HCT116 (cell line): ENCODE data around the gene ICAM2. TPM values are rescaled to one million over a fixed set of nuclear protein-coding genes. Genes with fewer than 3 reads are reported as not detected.

Source experiments
- ATAC-seq: fragments of 200-7000 bp; cut with Tn5 transposase; 2 replicates; pipeline ENCODE4 v1.9.1; 2020; ENCODE audit warnings: mild to moderate bottlenecking, moderate library complexity
- BruUV-seq: library from RNA; stranded (reverse); fragments of 400-500 nt; replicated peaks from 2 replicates; lab custom pipeline; 2021; lab: Mats Ljungman, UMichigan
- CTCF ChIA-PET: fragments of 300-600 bp; sonication (Branson Sonifier 250); formaldehyde crosslinking; loops from one replicate; lab custom pipeline; 2021; ENCODE audit warnings: antibody characterized with exemption; lab: Charles Lee
- POLR2A ChIA-PET: fragments of 300-600, 350-600 bp; sonication (Branson Sonifier 250); formaldehyde crosslinking; loops from one replicate; lab custom pipeline; 2021; ENCODE audit warnings: antibody characterized with exemption; lab: Charles Lee
- RAD21 ChIA-PET, 2 experiments: fragments of 300-600 bp; sonication (Branson Sonifier 250); formaldehyde crosslinking; loops; one replicate each; lab custom pipeline; 2023; ENCODE audit warnings: low total read pairs in 2 of 2; ENCODE audit not compliant: uncharacterized antibody in 2 of 2, unreplicated experiment in 2 of 2, low non-redundant PET in 1 of 2; lab: Charles Lee
- DNase-seq: peaks from one replicate; pipeline ENCODE4 v3.0.0-alpha.2; 2010; ENCODE audit warnings: low read depth, low spot score
- H2AFZ ChIP-seq: fragments of 200-600 bp; shearing (Covaris generic), sonication (generic); 2 replicates; pipeline ENCODE4 v1.6.1; 2017; ENCODE audit warnings: low read depth, mixed run types, mixed read lengths, antibody characterized with exemption, low read length; ENCODE audit not compliant: poor library complexity, severe bottlenecking
- H3K27ac ChIP-seq: 2 replicates; pipeline ENCODE4 v1.5.1; 2012; ENCODE audit warnings: low read depth, low read length
- H3K27me3 ChIP-seq: fragments of 200-600 bp; sonication (generic); 2 replicates; pipeline ENCODE4 v1.6.1; 2016; ENCODE audit warnings: mixed run types, low read length, mixed read lengths; ENCODE audit not compliant: insufficient read depth
- H3K36me3 ChIP-seq, 2 experiments: fragments of 200-500 bp in 1 of 2; fragments of 200-600 bp in 1 of 2; sonication (Bioruptor generic) in 1 of 2; sonication (generic) in 1 of 2; 2 replicates each; pipeline versions ENCODE4 v1.5.1 to v1.6.1; 2014 to 2016; ENCODE audit warnings: low read length in 2 of 2, inconsistent platforms in 1 of 2, mixed read lengths in 1 of 2, mixed run types in 1 of 2; ENCODE audit not compliant: insufficient read depth in 2 of 2, control insufficient read depth in 1 of 2
- H3K4me1 ChIP-seq, 2 experiments: fragments of 200-600 bp in 1 of 2; sonication (generic) in 1 of 2; 2 replicates each; pipeline versions ENCODE4 v1.5.1 to v1.6.1; 2012 to 2017; ENCODE audit warnings: low read length in 2 of 2, inconsistent platforms in 1 of 2, mild to moderate bottlenecking in 1 of 2, mixed read lengths in 1 of 2, mixed run types in 1 of 2, moderate library complexity in 1 of 2; ENCODE audit not compliant: insufficient read depth in 2 of 2, control insufficient read depth in 1 of 2
- H3K4me2 ChIP-seq: fragments of 200-600 bp; sonication (generic); 2 replicates; pipeline ENCODE4 v1.6.1; 2017; ENCODE audit warnings: mixed run types, low read length, mixed read lengths
- H3K4me3 ChIP-seq, 2 experiments: fragments of 200-600 bp in 1 of 2; sonication (generic) in 1 of 2; replicated peaks in 1 of 2; 2 replicates each; pipeline ENCODE4 v1.5.1; 2011 to 2016; ENCODE audit warnings: low read length in 2 of 2, control low read depth in 1 of 2, low read depth in 1 of 2, mild to moderate bottlenecking in 1 of 2, mixed read lengths in 1 of 2, mixed run types in 1 of 2
- H3K79me2 ChIP-seq: fragments of 200-600 bp; sonication (generic); 2 replicates; pipeline ENCODE4 v1.6.1; 2017; ENCODE audit warnings: mild to moderate bottlenecking, mixed run types, low read length, moderate library complexity, mixed read lengths; ENCODE audit not compliant: insufficient read depth
- H3K9ac ChIP-seq: fragments of 200-600 bp; sonication (generic); 2 replicates; pipeline ENCODE4 v1.6.1; 2016; ENCODE audit warnings: low read length, mixed read lengths
- H3K9me2 ChIP-seq: fragments of 200-600 bp; sonication (generic), shearing (Covaris generic); 2 replicates; pipeline ENCODE4 v1.6.1; 2017; ENCODE audit warnings: mixed run types, mild to moderate bottlenecking, moderate library complexity; ENCODE audit not compliant: insufficient read depth
- H3K9me3 ChIP-seq, 2 experiments: fragments of 200-500 bp in 1 of 2; fragments of 200-600 bp in 1 of 2; sonication (Bioruptor generic) in 1 of 2; sonication (generic) in 1 of 2; 2 replicates each; pipeline ENCODE4 v1.6.1; 2014 to 2017; ENCODE audit warnings: low read length in 2 of 2, mixed read lengths in 2 of 2, inconsistent platforms in 1 of 2, low read depth in 1 of 2, mild to moderate bottlenecking in 1 of 2, mixed run types in 1 of 2, moderate library complexity in 1 of 2; ENCODE audit not compliant: control insufficient read depth in 1 of 2, insufficient read depth in 1 of 2
- H4K20me1 ChIP-seq: fragments of 200-600 bp; sonication (generic), shearing (Covaris generic); 2 replicates; pipeline ENCODE4 v1.6.1; 2017; ENCODE audit warnings: mixed run types, mild to moderate bottlenecking, moderate library complexity; ENCODE audit not compliant: insufficient read depth
- CBX3 ChIP-seq: IDR thresholded peaks from 2 replicates; pipeline ENCODE4 v1.6.1; 2012; ENCODE audit warnings: low read depth
- CEBPB ChIP-seq: IDR thresholded peaks from 2 replicates; pipeline ENCODE4 v1.6.1; 2012; ENCODE audit warnings: low read depth
- EGR1 ChIP-seq: IDR thresholded peaks from 2 replicates; pipeline ENCODE4 v1.6.1; 2012; ENCODE audit warnings: low read depth
- ELF1 ChIP-seq: IDR thresholded peaks from 2 replicates; pipeline ENCODE4 v1.6.1; 2012; ENCODE audit warnings: low read depth, borderline replicate concordance
- EZH2phosphoT487 ChIP-seq: fragments of 200-600 bp; IDR thresholded peaks from 2 replicates; pipeline ENCODE4 v1.6.1; 2018; ENCODE audit warnings: antibody characterized with exemption, borderline replicate concordance
- FOSL1 ChIP-seq: IDR thresholded peaks from 2 replicates; pipeline ENCODE4 v1.6.1; 2012; ENCODE audit warnings: low read depth
- JUND ChIP-seq: IDR thresholded peaks from 2 replicates; pipeline ENCODE4 v1.6.1; 2012
- RAD21 ChIP-seq: IDR thresholded peaks from 2 replicates; pipeline ENCODE4 v1.6.1; 2012; ENCODE audit warnings: low read depth, mild to moderate bottlenecking
- SIN3A ChIP-seq: IDR thresholded peaks from 2 replicates; pipeline ENCODE4 v1.6.1; 2012; ENCODE audit warnings: low read depth
- SRF ChIP-seq: IDR thresholded peaks from 2 replicates; pipeline ENCODE4 v1.6.1; 2012; ENCODE audit warnings: low read depth
- TCF7L2 ChIP-seq: IDR thresholded peaks from 2 replicates; pipeline ENCODE4 v1.7.0; 2011; ENCODE audit warnings: borderline replicate concordance, inconsistent platforms; ENCODE audit not compliant: insufficient read depth, insufficient read length; ENCODE audit errors: extremely low read depth
- YY1 ChIP-seq: IDR thresholded peaks from 2 replicates; pipeline ENCODE4 v1.6.1; 2011; ENCODE audit warnings: low read length, low read depth, moderate library complexity, mild to moderate bottlenecking; ENCODE audit not compliant: insufficient replicate concordance; ENCODE audit errors: extremely low read depth
- ZFX ChIP-seq: fragments of 450-650 bp; IDR thresholded peaks from 2 replicates; pipeline ENCODE4 v1.6.1; 2017
- ZNF274 ChIP-seq: fragments of 200-500 bp; sonication (Bioruptor generic); IDR thresholded peaks from 2 replicates; pipeline ENCODE4 v1.6.1; 2014; ENCODE audit warnings: mild to moderate bottlenecking, low read depth, low read length, inconsistent platforms
- intact Hi-C: fragments of 100-400 bp; cut with micrococcal nuclease; formaldehyde crosslinking; loops from 2 replicates; pipeline ENCODE4 v1.10.0; 2022
- total RNA-seq: library from RNA; stranded (reverse); gene quantifications from one replicate; pipeline ENCODE4 v1.2.1, GENCODE V29; 2021; ENCODE audit not compliant: unreplicated experiment
- TF ChIP-seq, protein P1 (sequence below): IDR thresholded peaks from 2 replicates; pipeline ENCODE4 v1.6.1; 2011; ENCODE audit warnings: mild to moderate bottlenecking, low read length, moderate library complexity; ENCODE audit not compliant: insufficient replicate concordance; ENCODE audit errors: extremely low read depth
- TF ChIP-seq, protein P2 (sequence below), 3 experiments: fragments of 200-600 bp in 1 of 3; sonication (generic) in 1 of 3; IDR thresholded peaks in 2 of 3; conservative IDR thresholded peaks in 1 of 3; 2 replicates each; pipeline ENCODE4 v1.5.1; 2012 to 2017; ENCODE audit warnings: low read depth in 2 of 3, low read length in 2 of 3, antibody characterized with exemption in 1 of 3, borderline replicate concordance in 1 of 3, control low read depth in 1 of 3, mild to moderate bottlenecking in 1 of 3, mixed read lengths in 1 of 3, mixed run types in 1 of 3, moderate library complexity in 1 of 3; ENCODE audit not compliant: insufficient read depth in 1 of 3
- TF ChIP-seq, protein P3 (sequence below): IDR thresholded peaks from 2 replicates; pipeline ENCODE4 v1.6.1; 2012; ENCODE audit warnings: low read depth
- TF ChIP-seq, protein P4 (sequence below): IDR thresholded peaks from 2 replicates; pipeline ENCODE4 v1.6.1; 2012

The ICAM2 gene
- total RNA-seq, 1 experiment from 2014 or later, result 0.61 TPM

- H4K20me1 ChIP-seq, result no peaks in the 10 kb centered on the region
- RAD21 ChIA-PET, result no interaction called here
- H3K9me2 ChIP-seq, result no peaks in the 10 kb centered on the region
- H3K79me2 ChIP-seq, result no peaks in the 10 kb centered on the region
- H3K9me3 ChIP-seq, result no peaks in the 10 kb centered on the region
- H3K4me2 ChIP-seq, result no peak overlapping the region
- no peaks in the 10 kb centered on the region for H3K4me1 ChIP-seq
- intact Hi-C loops, result no loop called here
- no peak for ATAC-seq
- BruUV-seq, result no TSS peak
- no peak overlapping the region for H2AFZ ChIP-seq
- POLR2A ChIA-PET, result no interaction called here
- H3K36me3 ChIP-seq, result no peaks in the 10 kb centered on the region
- no peak for DNase-seq
- CTCF ChIA-PET, result no interaction called here
- no peak overlapping the region for H3K9ac ChIP-seq
- no peak overlapping the region for H3K27ac ChIP-seq
- peaks cover 29% of the 10 kb centered on the region; the same call in 1 of the 2 replicates for H3K27me3 ChIP-seq
- no peak for TF ChIP-seq ELF1
- TF ChIP-seq, protein P1, sequence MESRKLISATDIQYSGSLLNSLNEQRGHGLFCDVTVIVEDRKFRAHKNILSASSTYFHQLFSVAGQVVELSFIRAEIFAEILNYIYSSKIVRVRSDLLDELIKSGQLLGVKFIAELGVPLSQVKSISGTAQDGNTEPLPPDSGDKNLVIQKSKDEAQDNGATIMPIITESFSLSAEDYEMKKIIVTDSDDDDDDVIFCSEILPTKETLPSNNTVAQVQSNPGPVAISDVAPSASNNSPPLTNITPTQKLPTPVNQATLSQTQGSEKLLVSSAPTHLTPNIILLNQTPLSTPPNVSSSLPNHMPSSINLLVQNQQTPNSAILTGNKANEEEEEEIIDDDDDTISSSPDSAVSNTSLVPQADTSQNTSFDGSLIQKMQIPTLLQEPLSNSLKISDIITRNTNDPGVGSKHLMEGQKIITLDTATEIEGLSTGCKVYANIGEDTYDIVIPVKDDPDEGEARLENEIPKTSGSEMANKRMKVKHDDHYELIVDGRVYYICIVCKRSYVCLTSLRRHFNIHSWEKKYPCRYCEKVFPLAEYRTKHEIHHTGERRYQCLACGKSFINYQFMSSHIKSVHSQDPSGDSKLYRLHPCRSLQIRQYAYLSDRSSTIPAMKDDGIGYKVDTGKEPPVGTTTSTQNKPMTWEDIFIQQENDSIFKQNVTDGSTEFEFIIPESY, result no peak
- TF ChIP-seq, protein P2, sequence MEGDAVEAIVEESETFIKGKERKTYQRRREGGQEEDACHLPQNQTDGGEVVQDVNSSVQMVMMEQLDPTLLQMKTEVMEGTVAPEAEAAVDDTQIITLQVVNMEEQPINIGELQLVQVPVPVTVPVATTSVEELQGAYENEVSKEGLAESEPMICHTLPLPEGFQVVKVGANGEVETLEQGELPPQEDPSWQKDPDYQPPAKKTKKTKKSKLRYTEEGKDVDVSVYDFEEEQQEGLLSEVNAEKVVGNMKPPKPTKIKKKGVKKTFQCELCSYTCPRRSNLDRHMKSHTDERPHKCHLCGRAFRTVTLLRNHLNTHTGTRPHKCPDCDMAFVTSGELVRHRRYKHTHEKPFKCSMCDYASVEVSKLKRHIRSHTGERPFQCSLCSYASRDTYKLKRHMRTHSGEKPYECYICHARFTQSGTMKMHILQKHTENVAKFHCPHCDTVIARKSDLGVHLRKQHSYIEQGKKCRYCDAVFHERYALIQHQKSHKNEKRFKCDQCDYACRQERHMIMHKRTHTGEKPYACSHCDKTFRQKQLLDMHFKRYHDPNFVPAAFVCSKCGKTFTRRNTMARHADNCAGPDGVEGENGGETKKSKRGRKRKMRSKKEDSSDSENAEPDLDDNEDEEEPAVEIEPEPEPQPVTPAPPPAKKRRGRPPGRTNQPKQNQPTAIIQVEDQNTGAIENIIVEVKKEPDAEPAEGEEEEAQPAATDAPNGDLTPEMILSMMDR (IDR thresholded peaks at IDR 0.05 in 2 of 3, conservative IDR thresholded peaks at IDR 0.05 in 1 of 3; ENCODE audit: borderline replicate concordance in 1 of 3, insufficient read depth in 1 of 3, low read depth in 2 of 3, low read length in 2 of 3), result no peak
- no peak for TF ChIP-seq EGR1
- no peak for TF ChIP-seq SIN3A
- no peak for TF ChIP-seq ZFX
- no peak for TF ChIP-seq ZNF274
- TF ChIP-seq TCF7L2, result no peak
- no peak for TF ChIP-seq CBX3
- no peak for TF ChIP-seq JUND
- TF ChIP-seq FOSL1, result no peak
- no peak for TF ChIP-seq CEBPB
- TF ChIP-seq SRF, result no peak
- TF ChIP-seq, protein P3, sequence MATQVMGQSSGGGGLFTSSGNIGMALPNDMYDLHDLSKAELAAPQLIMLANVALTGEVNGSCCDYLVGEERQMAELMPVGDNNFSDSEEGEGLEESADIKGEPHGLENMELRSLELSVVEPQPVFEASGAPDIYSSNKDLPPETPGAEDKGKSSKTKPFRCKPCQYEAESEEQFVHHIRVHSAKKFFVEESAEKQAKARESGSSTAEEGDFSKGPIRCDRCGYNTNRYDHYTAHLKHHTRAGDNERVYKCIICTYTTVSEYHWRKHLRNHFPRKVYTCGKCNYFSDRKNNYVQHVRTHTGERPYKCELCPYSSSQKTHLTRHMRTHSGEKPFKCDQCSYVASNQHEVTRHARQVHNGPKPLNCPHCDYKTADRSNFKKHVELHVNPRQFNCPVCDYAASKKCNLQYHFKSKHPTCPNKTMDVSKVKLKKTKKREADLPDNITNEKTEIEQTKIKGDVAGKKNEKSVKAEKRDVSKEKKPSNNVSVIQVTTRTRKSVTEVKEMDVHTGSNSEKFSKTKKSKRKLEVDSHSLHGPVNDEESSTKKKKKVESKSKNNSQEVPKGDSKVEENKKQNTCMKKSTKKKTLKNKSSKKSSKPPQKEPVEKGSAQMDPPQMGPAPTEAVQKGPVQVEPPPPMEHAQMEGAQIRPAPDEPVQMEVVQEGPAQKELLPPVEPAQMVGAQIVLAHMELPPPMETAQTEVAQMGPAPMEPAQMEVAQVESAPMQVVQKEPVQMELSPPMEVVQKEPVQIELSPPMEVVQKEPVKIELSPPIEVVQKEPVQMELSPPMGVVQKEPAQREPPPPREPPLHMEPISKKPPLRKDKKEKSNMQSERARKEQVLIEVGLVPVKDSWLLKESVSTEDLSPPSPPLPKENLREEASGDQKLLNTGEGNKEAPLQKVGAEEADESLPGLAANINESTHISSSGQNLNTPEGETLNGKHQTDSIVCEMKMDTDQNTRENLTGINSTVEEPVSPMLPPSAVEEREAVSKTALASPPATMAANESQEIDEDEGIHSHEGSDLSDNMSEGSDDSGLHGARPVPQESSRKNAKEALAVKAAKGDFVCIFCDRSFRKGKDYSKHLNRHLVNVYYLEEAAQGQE, result no peak
- no peak for TF ChIP-seq YY1
- TF ChIP-seq, protein P4, sequence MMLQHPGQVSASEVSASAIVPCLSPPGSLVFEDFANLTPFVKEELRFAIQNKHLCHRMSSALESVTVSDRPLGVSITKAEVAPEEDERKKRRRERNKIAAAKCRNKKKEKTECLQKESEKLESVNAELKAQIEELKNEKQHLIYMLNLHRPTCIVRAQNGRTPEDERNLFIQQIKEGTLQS, result no peak
- no peak for TF ChIP-seq EZH2phosphoT487
- TF ChIP-seq RAD21, result no peak
- no peak overlapping the region for H3K4me3 ChIP-seq
Observed at GRCh38 chr17:63997341-63998048, 22.9 kb downstream of the ICAM2 start.
